Left lobe of liver (tissue), 2 donors: ENCODE results near the gene ANKRD50. TPM values are rescaled to one million over a fixed set of nuclear protein-coding genes. Genes with fewer than 3 reads are reported as not detected.

Source experiments
- ATAC-seq: fragments of 200-7000 bp; cut with Tn5 transposase; one replicate; pipeline ENCODE4 v1.9.1; 2020; ENCODE audit warnings: mild to moderate bottlenecking, moderate library complexity
- DNase-seq: peaks from one replicate; pipeline ENCODE4 v3.0.0-alpha.2; 2020; ENCODE audit warnings: low spot score
- total RNA-seq: library from RNA; stranded (reverse); gene quantifications from one replicate; pipeline ENCODE4 v1.2.1, GENCODE V29; 2021
- donor health status: DM: no; HTN: no; CAD: no; lungs with moderate emphysema.
- donor health status: DM: no; HTN: yes; CAD: no.

Gene ANKRD50
- total RNA-seq, 1 donor from 2014 or later, result 4.7 TPM

DNA sequence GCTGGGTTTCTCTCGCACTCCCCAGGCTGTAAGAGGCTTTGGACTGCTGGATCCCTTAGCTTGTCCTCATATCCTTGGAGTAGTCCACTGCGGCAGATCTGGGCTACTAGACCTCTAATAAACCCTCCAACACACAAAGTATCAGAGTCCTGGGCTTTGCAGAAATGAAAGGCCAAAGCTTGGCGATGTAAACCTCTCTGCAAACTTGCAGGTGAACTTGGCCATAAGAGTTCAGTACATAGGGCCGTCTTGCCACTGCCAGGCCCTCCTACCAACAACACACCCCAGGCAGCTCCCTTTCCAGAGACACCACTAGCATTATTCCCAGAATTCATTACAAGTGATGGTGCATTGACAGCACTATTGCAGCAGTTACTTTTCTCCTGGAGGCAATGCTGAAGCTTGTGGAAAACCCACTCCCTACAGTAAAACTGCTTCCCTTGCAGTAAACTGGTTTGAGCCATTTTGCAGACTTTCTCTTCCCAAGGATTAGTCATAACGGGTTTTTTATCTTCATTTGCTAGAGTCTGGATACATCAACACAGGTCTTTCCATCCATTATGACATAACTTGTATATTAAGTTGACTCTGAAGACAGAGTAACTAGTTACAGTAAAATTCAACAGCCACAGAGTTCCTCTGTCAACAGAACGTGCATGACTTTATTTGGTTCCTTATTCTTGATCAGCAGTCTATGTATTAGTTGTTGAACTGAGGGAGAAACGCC lies 2.4 kb downstream of the ANKRD50 start:
- DNase-seq (no peak), ATAC-seq (no peak)

DNA sequence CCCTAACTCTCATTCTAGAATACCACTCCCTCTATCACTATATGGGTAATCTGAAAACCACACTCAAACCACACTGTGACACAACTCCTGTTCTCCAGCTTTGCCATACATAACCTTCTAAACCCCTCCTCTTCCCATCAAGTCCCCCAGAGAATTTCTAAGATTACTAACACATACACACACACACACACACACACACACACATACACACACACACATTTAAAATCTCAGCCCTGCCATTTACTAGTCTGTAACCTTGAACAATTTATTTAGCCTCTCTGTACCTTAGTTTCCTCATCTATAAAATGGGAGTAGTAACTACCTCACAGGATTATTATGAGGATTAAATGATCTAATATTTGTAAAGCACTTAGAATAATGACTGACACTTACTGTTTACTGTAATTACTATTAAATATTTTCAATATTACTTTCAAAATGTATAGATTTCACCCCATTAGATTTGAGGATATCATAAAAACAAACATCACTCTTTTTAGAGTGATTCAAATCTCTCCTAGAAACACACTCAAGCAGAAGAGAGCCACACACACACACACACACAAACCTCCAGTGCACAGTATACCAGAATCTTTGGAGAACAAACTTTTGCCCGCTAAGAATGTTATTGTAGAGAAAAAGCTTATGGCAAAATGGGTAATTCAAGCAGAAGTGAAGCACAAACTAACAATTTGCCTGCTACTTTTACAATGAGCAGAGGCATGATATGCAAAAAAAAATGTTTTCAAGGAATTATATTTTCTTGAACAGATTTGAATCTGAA lies 3.8 kb downstream of the ANKRD50 start:
- ATAC-seq, result no peak
- DNase-seq, result no peak

DNA sequence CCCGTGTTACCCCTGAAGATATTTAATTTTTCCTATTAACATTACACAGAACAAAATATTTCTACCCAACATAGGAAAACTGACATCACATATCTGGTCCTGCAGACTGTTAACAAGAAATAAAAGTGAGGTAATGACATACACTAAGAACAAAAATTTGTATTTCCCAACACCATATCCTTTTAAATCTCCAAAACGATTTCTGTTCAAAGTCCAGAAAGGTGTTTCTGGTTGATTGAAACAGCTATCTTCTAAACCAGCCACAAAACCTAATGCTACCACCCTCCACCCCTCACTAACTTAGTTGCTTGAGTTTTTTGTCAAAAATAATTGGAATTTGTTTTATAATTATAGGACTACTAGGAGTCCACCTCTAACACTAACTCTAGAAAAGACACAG lies 7.1 kb downstream of the ANKRD50 start:
- DNase-seq (no peak), ATAC-seq (peak; percentile 51)

DNA sequence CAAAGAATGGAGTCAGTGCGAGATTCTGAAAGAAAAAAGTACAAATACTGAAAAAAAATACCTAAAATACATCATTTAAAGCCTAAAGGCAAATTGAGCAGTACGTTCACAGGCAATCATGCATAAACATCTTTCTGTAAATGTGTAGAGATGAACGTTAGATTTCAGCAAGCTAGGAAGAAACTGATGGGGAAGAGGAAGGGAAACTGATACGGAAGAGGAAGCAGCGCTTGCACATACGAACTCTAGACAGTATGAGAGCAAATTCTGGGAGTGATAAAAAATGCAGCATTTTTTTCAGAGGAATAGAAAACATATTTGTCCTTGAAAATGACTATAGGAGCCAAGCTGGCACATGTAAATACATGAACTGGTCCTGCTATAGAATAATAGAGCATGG lies 9.4 kb downstream of the ANKRD50 start:
- ATAC-seq, result no peak

GRCh38 chr4:124697441-124697840 lies 15.1 kb downstream of the ANKRD50 start:
- ATAC-seq (no peak), DNase-seq (no peak)

More for the DNA sequence above, 9.4 kb downstream of the ANKRD50 start:
- DNase-seq, result no peak

DNA sequence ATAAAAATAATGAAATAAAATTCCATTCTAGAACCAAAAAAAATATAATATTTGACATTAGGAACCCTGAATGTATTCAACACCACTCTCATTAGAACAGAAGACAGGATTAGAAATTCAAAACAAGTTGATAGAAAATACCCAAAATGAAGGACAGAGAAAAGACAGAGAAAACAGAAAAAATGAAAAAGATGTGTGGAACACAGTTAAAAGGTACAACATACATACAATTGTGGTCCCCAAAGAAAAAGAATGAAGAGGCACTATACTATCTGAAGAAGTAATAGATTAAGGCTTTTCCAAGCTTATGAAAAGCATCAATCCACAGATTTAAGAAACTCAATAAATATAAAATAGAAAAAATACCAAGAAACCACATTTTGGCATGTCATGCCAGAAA lies 16.4 kb downstream of the ANKRD50 start:
- ATAC-seq (no peak), DNase-seq (no peak)

- no peak for DNase-seq
- ATAC-seq, result no peak
These were observed 17.5 kb downstream of the ANKRD50 start for GRCh38 chr4:124694946-124695598.

- DNase-seq (no peak), ATAC-seq (no peak)
These were observed 18.2 kb downstream of the ANKRD50 start for GRCh38 chr4:124694306-124694705.

- DNase-seq (no peak), ATAC-seq (no peak)
These were observed 20.7 kb downstream of the ANKRD50 start for GRCh38 chr4:124691801-124692200.

- ATAC-seq (no peak), DNase-seq (no peak)
These were observed 26.3 kb downstream of the ANKRD50 start for GRCh38 chr4:124686279-124686678.

GRCh38 chr4:124685851-124686250 lies 26.7 kb downstream of the ANKRD50 start:
- no peak for ATAC-seq
- no peak for DNase-seq

GRCh38 chr4:124684301-124684700 lies 28.2 kb downstream of the ANKRD50 start:
- ATAC-seq, result no peak
- DNase-seq, result no peak

GRCh38 chr4:124682384-124682783 lies 30.1 kb downstream of the ANKRD50 start:
- ATAC-seq, result no peak
- no peak for DNase-seq

- ATAC-seq (no peak), DNase-seq (no peak)
These were observed 46.0 kb downstream of the ANKRD50 start for GRCh38 chr4:124666496-124666895.

DNA sequence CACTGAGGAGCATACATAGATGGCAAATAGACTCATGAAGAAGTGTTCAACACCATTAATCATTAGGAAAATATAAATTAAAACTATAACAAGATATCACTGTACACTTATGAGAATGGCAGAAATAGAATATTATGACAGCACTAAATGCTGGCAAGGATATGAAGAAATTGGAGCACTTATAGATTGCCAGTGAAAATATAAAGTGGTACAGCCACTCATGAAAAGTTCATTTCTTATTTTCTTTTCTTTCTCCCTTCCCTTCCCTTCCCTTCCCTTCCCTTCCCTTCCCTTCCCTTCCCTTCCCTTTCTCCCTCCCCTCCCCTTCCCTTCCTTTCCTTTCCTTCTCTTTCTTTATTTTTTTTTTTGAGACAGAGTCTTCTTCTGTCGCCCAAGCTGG lies 53.7 kb downstream of the ANKRD50 start:
- ATAC-seq (no peak), DNase-seq (no peak)

- DNase-seq (no peak), ATAC-seq (no peak)
These were observed 61.9 kb downstream of the ANKRD50 start for GRCh38 chr4:124650614-124651013.

GRCh38 chr4:124647599-124647998 lies 64.9 kb downstream of the ANKRD50 start:
- DNase-seq, result no peak

DNA sequence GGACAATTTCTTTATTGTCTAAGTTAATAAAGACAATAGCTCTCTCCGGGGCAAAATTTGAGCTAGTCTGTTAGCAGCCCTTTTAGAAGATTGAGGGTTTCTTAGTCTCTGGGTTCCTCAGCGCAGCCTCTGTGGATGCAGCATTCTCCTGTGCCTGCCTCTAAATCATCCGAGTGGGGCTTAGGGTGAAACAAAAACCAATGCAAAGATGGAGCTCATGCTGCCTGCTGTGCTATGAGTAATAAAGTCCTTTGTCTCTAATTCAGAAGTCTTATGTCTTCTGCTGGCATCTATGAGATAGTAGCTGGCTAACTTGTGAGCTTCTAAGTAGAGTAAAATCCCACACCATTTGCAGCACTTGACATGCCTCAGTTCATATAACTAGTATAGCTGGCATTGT lies 67.9 kb downstream of the ANKRD50 start:
- ATAC-seq (no peak), DNase-seq (no peak)

More at GRCh38 chr4:124647599-124647998, 64.9 kb downstream of the ANKRD50 start:
- no peak for ATAC-seq

DNA sequence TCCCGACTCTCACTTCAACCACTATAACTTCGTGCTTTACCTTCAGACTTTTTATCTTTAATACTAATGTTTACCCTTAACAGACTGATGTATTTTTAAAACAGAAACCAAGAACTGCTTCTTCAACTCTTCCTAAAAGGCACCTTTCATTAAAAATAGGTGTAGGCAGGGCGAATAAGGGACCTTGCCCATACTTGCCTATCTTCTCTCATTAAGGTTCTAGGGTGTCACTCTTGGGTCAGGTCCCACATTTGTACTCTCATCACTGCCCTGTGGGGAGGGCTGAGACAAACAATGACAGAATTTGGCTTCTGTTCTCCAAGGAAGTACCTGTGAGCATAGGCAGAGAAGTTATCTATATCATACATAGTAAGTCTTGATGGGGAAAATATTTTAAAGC lies 69.7 kb downstream of the ANKRD50 start:
- DNase-seq, result no peak

GRCh38 chr4:124641715-124642381 lies 70.7 kb downstream of the ANKRD50 start:
- ATAC-seq, result no peak
- DNase-seq, result no peak

More for the DNA sequence above, 69.7 kb downstream of the ANKRD50 start:
- no peak for ATAC-seq

GRCh38 chr4:124640022-124640730 lies 72.4 kb downstream of the ANKRD50 start:
- no peak for DNase-seq
- peak; percentile 44 for ATAC-seq
